NT2/D1 (cell line): ENCODE data around the gene FAM170B.

Experiments used
- SUZ12 ChIP-seq: IDR thresholded peaks from 2 replicates; pipeline ENCODE4 v1.6.1; 2011; ENCODE audit not compliant: insufficient read length, insufficient read depth; ENCODE audit errors: extremely low read depth
- YY1 ChIP-seq: IDR thresholded peaks from 2 replicates; pipeline ENCODE4 v1.6.1; 2011; ENCODE audit not compliant: insufficient read length, insufficient read depth

GRCh38 chr10:49166484-49167400 is 32.9 kb upstream of the FAM170B start:
- no peak for TF ChIP-seq YY1
- no peak for TF ChIP-seq SUZ12
